H9 (cell line): ENCODE results near the gene C11orf71. TPM values are rescaled to one million over a fixed set of nuclear protein-coding genes. Genes with fewer than 3 reads are reported as not detected.

Experiments used
- DNase-seq: peaks from one replicate; pipeline ENCODE4 v3.0.0-alpha.2; 2017
- H2AFZ ChIP-seq: one replicate; pipeline ENCODE4 v1.6.1; 2013; ENCODE audit warnings: mild to moderate bottlenecking, low read length, control low read depth, moderate library complexity
- H2AK5ac ChIP-seq: 2 replicates; pipeline ENCODE4 v1.6.1; 2013; ENCODE audit warnings: low read length, control low read depth, mixed read lengths; ENCODE audit not compliant: insufficient read length
- H2BK120ac ChIP-seq: one replicate; pipeline ENCODE4 v1.6.1; 2013; ENCODE audit warnings: low read depth, mild to moderate bottlenecking, low read length, control low read depth, inconsistent platforms; ENCODE audit not compliant: poor library complexity, severe bottlenecking
- H2BK12ac ChIP-seq: 2 replicates; pipeline ENCODE4 v1.6.1; 2013; ENCODE audit warnings: low read length, control low read depth, mixed read lengths, low read depth; ENCODE audit not compliant: insufficient read length
- H2BK15ac ChIP-seq: 2 replicates; pipeline ENCODE4 v1.6.1; 2013; ENCODE audit warnings: low read depth, low read length, control low read depth
- H2BK20ac ChIP-seq: one replicate; pipeline ENCODE4 v1.6.1; 2013; ENCODE audit warnings: low read depth, mild to moderate bottlenecking, low read length, control low read depth, inconsistent platforms; ENCODE audit not compliant: poor library complexity, severe bottlenecking
- H2BK5ac ChIP-seq: 2 replicates; pipeline ENCODE4 v1.6.1; 2013; ENCODE audit warnings: low read length, control low read depth, mixed read lengths; ENCODE audit not compliant: insufficient read length
- H3K14ac ChIP-seq: 2 replicates; pipeline ENCODE4 v1.6.1; 2013; ENCODE audit warnings: low read length, control low read depth; ENCODE audit not compliant: insufficient read depth
- H3K18ac ChIP-seq: 2 replicates; pipeline ENCODE4 v1.6.1; 2013; ENCODE audit warnings: low read depth, mild to moderate bottlenecking, mixed read lengths, low read length, control low read depth; ENCODE audit not compliant: insufficient read length
- H3K23ac ChIP-seq: 2 replicates; pipeline ENCODE4 v1.6.1; 2013; ENCODE audit warnings: low read length, control low read depth, mixed read lengths, low read depth; ENCODE audit not compliant: insufficient read length
- H3K23me2 ChIP-seq: 2 replicates; pipeline ENCODE4 v1.6.1; 2013; ENCODE audit warnings: low read depth, mild to moderate bottlenecking, mixed read lengths, low read length, control low read depth; ENCODE audit not compliant: insufficient read length, poor library complexity, severe bottlenecking
- H3K27ac ChIP-seq: 2 replicates; pipeline ENCODE4 v1.5.1; 2013; ENCODE audit warnings: low read length, control low read depth, mixed read lengths, low read depth; ENCODE audit not compliant: insufficient read length
- H3K27me3 ChIP-seq: 2 replicates; pipeline ENCODE4 v1.6.1; 2013; ENCODE audit warnings: low read length, control low read depth, inconsistent platforms; ENCODE audit not compliant: insufficient read depth
- H3K4ac ChIP-seq: 2 replicates; pipeline ENCODE4 v1.6.1; 2013; ENCODE audit warnings: low read depth, mild to moderate bottlenecking, control low read depth, inconsistent platforms, low read length, moderate library complexity
- H3K4me1 ChIP-seq: 2 replicates; pipeline ENCODE4 v1.6.1; 2013; ENCODE audit warnings: low read length, control low read depth, inconsistent platforms; ENCODE audit not compliant: insufficient read depth
- H3K4me2 ChIP-seq: 2 replicates; pipeline ENCODE4 v1.6.1; 2013; ENCODE audit warnings: low read length, control low read depth, mixed read lengths; ENCODE audit not compliant: insufficient read length, insufficient read depth
- H3K56ac ChIP-seq: 2 replicates; pipeline ENCODE4 v1.6.1; 2013; ENCODE audit warnings: low read depth, mild to moderate bottlenecking, mixed read lengths, low read length, control low read depth; ENCODE audit not compliant: insufficient read length
- H3K79me1 ChIP-seq: 2 replicates; pipeline ENCODE4 v1.6.1; 2013; ENCODE audit warnings: low read depth, mild to moderate bottlenecking, moderate library complexity, low read length, control low read depth, inconsistent platforms; ENCODE audit not compliant: insufficient read depth, poor library complexity, severe bottlenecking
- H3K79me2 ChIP-seq: 2 replicates; pipeline ENCODE4 v1.6.1; 2013; ENCODE audit warnings: low read length, control low read depth, inconsistent platforms; ENCODE audit not compliant: insufficient read depth
- H3K9ac ChIP-seq: 2 replicates; pipeline ENCODE4 v1.6.1; 2013; ENCODE audit warnings: low read length, control low read depth, mixed read lengths; ENCODE audit not compliant: insufficient read length; ENCODE audit errors: extremely low read depth
- H3K9me3 ChIP-seq: one replicate; pipeline ENCODE4 v1.6.1; 2013; ENCODE audit warnings: low read depth, low read length, inconsistent platforms; ENCODE audit not compliant: control insufficient read depth
- H3T11ph ChIP-seq: one replicate; pipeline ENCODE4 v1.6.1; 2013; ENCODE audit warnings: mild to moderate bottlenecking, low read length, control low read depth, inconsistent platforms
- H4K20me1 ChIP-seq: one replicate; pipeline ENCODE4 v1.6.1; 2013; ENCODE audit not compliant: control insufficient read depth, insufficient read length, insufficient read depth
- H4K5ac ChIP-seq: 2 replicates; pipeline ENCODE4 v1.6.1; 2013; ENCODE audit warnings: low read depth, mild to moderate bottlenecking, mixed read lengths, low read length, control low read depth; ENCODE audit not compliant: insufficient read length
- H4K8ac ChIP-seq: replicated peaks from 2 replicates; pipeline ENCODE4 v1.6.1; 2013; ENCODE audit warnings: low read length, control low read depth, mixed read lengths, low read depth; ENCODE audit not compliant: insufficient read length
- H4K91ac ChIP-seq: 2 replicates; pipeline ENCODE4 v1.6.1; 2013; ENCODE audit warnings: low read depth, mild to moderate bottlenecking, moderate library complexity, mixed read lengths, low read length, control low read depth; ENCODE audit not compliant: insufficient read length
- H3K27ac Mint-ChIP-seq, 3 experiments: 2 replicates in 2 of 3; 3 replicates in 1 of 3; pipeline ENCODE4 v1.8.0; 2020 to 2021; ENCODE audit warnings: mixed read lengths in 3 of 3, mild to moderate bottlenecking in 1 of 3, moderate library complexity in 1 of 3
- H3K27me3 Mint-ChIP-seq: 2 replicates; pipeline ENCODE4 v1.8.0; 2021; ENCODE audit warnings: low read depth, mild to moderate bottlenecking, moderate library complexity, mixed read lengths
- H3K36me3 Mint-ChIP-seq, 3 experiments: 2 replicates in 2 of 3; 3 replicates in 1 of 3; pipeline ENCODE4 v1.8.0; 2020 to 2021; ENCODE audit warnings: low read depth in 3 of 3, mixed read lengths in 3 of 3; ENCODE audit not compliant: insufficient read depth in 1 of 3
- H3K4me1 Mint-ChIP-seq, 2 experiments: 2 replicates each; pipeline ENCODE4 v1.8.0; 2020; ENCODE audit warnings: mixed read lengths in 2 of 2
- H3K4me3 Mint-ChIP-seq, 2 experiments: 2 replicates in 1 of 2; 3 replicates in 1 of 2; pipeline ENCODE4 v1.8.0; 2020 to 2021; ENCODE audit warnings: mild to moderate bottlenecking in 2 of 2, mixed read lengths in 2 of 2, moderate library complexity in 1 of 2
- H3K9me3 Mint-ChIP-seq, 2 experiments: 2 replicates in 1 of 2; 3 replicates in 1 of 2; pipeline ENCODE4 v1.8.0; 2020; ENCODE audit warnings: mild to moderate bottlenecking in 2 of 2, mixed read lengths in 2 of 2, moderate library complexity in 1 of 2
- CTCF ChIP-seq: fragments of 200-600 bp; sonication (generic); conservative IDR thresholded peaks from 3 replicates; pipeline ENCODE4 v1.8.0; 2021; ENCODE audit warnings: antibody characterized with exemption, mild to moderate bottlenecking
- total RNA-seq: library from RNA; stranded (reverse); gene quantifications from 2 replicates; pipeline ENCODE4 v1.2.1, GENCODE V29; 2021

The C11orf71 gene
- total RNA-seq, 1 experiment from 2014 or later = 3.5 TPM

GRCh38 chr11:114430290-114430689 is 30.0 kb upstream of the C11orf71 start:
- no peaks in the 10 kb centered on the region for H3K79me2 ChIP-seq
- no peak overlapping the region for H3K23ac ChIP-seq
- no peak overlapping the region for H2BK120ac ChIP-seq
- no peak overlapping the region for H3K56ac ChIP-seq
- TF ChIP-seq CTCF = no peak
- no peak overlapping the region for H3K14ac ChIP-seq
- H3K4me2 ChIP-seq = no peak overlapping the region
- H3K9me3 ChIP-seq = no peaks in the 10 kb centered on the region
- no peak overlapping the region for H4K91ac ChIP-seq
- H4K5ac ChIP-seq = no peak overlapping the region
- no peak overlapping the region for H3T11ph ChIP-seq
- H2BK20ac ChIP-seq = no peak overlapping the region
- no peak overlapping the region for H2AK5ac ChIP-seq
- no peak for DNase-seq
- no peaks in the 10 kb centered on the region for H3K27me3 Mint-ChIP-seq
- no peak overlapping the region for H3K27ac ChIP-seq
- H3K27me3 ChIP-seq = no peaks in the 10 kb centered on the region
- no peaks in the 10 kb centered on the region; the same call in 1 of the 2 replicates for H3K4me1 ChIP-seq
- no peak overlapping the region for H4K8ac ChIP-seq
- no peaks in the 10 kb centered on the region for H3K9me3 Mint-ChIP-seq
- no peak overlapping the region for H2AFZ ChIP-seq
- no peak overlapping the region for H3K9ac ChIP-seq
- H2BK12ac ChIP-seq = no peak overlapping the region
- H3K4ac ChIP-seq = no peak overlapping the region
- peaks cover 10 to 13% of the 10 kb centered on the region in 2 experiments; a peak in 3 of 4 replicates for H3K4me1 Mint-ChIP-seq
- no peak overlapping the region for H3K18ac ChIP-seq
- peaks cover 0 to 9% (median 0%) of the 10 kb centered on the region in 3 experiments; a peak in 2 of 7 replicates for H3K36me3 Mint-ChIP-seq
- no peak overlapping the region for H3K27ac Mint-ChIP-seq
- no peaks in the 10 kb centered on the region for H3K23me2 ChIP-seq
- no peaks in the 10 kb centered on the region for H4K20me1 ChIP-seq
- no peak overlapping the region for H2BK5ac ChIP-seq
- H3K79me1 ChIP-seq = no peaks in the 10 kb centered on the region
- no peak overlapping the region for H2BK15ac ChIP-seq
- H3K4me3 Mint-ChIP-seq = no peak overlapping the region; a peak in 1 of 5 replicates
